HG03066 (cell line): ENCODE results near the gene RAB3GAP1.

Source experiments
- ATAC-seq: cut with Tn5 transposase; IDR thresholded peaks from one replicate; pipeline ENCODE4 v1.9.1; 2021; ENCODE audit warnings: low read depth; ENCODE audit not compliant: unreplicated experiment

RAB3GAP1 gene

DNA sequence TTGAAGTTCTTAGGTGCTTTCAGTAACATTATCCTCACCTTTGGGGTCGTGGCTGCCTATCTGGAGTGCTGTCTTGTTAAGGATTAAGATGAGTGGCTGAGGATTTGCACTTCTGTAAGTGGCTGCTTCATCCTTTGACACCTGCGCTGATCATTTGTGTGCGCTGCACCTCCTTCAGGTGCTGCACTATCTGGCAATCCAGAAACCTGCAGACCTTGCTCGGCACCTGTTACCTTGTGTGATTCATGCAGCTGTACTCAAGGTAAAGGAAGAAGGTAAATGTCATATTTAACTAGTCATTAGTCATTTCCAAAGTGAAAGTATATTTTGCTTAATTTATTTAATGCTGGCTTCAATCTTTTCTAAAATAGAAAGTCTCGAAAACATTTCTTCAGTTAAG is 110.3 kb downstream of the RAB3GAP1 start:
- no peak for ATAC-seq

DNA sequence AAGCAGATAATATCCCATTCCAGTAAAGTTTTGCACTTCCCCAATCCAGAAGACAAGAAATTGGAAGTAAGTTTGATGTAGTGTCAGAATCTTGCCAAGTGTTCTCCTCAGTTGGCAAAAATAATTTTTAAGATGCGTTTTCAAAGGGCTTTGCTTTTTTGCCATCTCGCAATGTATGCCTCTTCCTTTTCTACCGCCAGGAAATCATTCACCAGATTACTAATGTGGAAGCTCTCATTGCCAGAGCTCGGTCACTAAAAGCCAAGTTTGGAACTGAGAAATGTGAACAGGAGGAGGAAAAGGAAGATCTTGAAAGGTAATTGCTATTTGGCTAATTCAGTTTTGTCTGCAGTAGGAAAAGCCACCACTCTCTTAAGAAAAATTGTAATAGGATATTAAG is 110.7 kb downstream of the RAB3GAP1 start:
- no peak for ATAC-seq

DNA sequence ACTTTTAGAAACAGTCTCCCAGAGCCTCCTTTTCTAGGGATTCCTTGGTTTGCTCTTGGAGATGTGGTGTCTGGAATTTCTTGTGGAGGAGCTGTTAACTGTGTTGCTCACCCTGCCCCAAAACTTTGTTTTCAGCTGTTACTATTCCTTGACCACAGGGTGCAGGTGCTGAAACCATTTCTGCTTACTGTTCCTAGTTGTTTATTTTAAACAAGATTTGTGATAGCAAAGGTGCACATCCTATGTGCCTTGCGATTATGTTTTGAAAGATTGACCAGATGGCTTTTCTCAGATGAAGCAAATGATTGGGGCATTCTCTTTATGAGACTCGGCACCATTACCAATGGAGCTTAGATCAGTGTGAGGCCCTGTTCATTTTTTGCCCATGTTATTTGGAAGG is 111.2 kb downstream of the RAB3GAP1 start:
- no peak for ATAC-seq

DNA sequence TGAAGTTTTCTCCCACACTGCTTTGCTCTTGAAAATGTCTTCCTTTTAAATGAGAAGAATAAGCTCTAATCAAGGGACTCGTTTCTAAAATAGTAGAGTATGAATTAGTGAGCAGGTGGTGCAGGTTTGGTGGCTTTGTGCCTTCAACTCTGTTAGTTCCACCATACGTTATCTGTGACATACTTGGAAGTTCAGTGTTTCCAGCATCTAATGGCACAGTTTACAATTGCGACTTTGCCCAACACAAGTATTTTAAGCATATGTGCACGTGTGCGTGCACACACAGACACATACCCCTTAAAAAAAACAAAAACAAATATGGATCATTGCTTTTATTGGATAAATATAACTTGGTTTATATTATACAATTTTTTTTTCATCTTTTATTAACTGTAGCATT is 111.8 kb downstream of the RAB3GAP1 start:
- ATAC-seq, result no peak

DNA sequence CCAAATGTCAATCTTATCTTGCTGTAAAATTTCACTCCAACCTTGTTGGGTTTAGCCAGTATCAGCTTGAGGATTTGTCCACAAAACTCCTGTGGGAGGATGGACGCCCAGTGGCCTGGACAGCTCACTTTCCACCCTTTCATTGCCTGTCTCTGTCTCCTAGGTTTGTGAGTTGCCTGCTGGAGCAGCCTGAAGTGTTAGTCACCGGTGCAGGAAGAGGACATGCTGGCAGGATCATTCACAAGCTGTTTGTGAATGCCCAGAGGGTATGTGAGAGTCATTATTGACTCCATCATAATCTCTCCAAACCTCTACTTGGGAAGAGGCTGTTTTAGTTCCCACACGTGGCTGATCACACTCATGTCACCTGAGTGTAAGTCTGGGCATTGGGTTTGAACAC is 112.3 kb downstream of the RAB3GAP1 start:
- no peak for ATAC-seq

DNA sequence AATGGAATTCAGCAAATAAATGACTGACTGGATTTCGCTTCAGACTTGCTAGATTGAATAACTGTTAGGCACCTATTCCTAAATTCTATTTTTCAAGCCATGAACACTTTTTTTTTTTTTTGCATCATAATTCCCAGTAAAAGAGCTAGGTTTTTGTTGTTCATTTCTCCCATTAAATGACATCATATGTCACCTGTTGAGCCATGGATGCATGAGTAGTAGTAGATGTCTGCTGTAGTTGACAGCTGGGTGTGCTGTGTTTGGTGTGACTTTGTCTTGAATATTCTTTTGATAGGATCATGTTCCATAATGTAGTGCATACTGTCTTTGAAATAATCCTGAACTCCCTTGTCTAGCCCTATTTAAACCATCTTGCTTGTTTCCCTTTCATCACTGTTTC is 115.2 kb downstream of the RAB3GAP1 start:
- ATAC-seq, result no peak

DNA sequence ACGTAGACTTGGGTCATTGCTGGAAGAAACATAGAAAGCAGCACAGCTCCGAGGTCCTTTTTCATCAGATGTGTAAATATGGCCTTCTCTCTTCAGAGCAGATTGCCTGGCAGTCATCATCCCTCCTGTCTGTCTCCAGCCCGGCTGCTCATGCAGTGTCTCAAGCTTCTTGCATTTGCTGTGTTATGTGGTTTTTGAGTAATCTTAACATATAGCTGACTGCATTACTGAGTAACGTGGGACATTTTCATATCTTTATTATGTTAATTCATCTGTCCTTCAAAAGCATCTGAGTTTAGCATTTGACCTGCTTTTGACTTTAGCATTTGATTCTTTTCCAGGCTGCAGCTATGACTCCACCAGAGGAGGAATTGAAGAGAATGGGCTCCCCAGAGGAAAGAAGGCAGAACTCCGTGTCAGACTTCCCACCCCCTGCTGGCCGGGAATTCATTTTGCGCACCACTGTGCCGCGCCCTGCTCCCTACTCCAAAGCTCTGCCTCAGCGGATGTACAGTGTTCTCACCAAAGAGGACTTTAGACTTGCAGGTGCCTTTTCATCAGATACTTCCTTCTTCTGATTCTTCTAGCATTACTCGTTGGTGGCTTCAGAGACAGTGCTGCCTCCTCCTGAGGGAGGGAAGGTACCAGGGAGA is 116.2 kb downstream of the RAB3GAP1 start:
- no peak for ATAC-seq

DNA sequence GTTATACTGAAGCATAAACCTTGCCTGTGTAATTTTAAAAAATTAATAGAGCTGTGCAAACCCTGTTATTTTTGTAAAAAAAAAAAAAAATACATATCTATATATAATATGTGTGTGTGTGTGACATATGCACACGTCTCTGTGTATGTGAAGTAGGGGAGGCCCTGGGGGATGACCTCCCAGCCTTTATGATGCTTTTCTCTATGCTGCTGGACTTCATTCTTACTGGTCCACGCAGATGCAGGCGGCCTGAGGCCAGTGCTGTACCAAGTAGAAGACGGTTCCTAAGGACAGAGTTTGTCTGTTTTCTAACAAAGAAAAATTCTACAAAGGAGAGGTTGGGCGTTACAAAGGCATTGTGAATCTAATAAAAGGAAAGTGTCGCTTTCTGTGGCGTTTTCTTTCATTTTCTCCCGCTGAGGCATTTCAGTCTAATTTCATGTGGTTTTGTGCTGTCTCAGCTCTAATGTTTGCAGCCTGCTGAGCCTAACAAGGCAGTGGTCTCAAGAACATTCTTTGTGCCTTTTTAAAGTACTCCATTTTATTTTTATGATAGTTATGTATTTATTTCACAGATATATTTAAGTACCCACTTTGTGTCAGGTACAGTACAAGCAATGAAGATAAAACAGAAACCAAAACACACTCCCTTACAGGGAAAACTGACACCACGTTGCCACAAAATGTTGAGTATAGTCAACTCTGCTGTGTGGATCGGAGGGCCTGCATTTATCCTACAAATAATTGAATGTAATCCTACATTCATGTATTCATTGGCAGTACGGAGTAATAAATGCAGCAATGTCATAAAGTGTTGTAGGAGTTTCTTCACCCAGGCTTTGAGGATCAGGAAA is 118.0 kb downstream of the RAB3GAP1 start:
- no peak for ATAC-seq

DNA sequence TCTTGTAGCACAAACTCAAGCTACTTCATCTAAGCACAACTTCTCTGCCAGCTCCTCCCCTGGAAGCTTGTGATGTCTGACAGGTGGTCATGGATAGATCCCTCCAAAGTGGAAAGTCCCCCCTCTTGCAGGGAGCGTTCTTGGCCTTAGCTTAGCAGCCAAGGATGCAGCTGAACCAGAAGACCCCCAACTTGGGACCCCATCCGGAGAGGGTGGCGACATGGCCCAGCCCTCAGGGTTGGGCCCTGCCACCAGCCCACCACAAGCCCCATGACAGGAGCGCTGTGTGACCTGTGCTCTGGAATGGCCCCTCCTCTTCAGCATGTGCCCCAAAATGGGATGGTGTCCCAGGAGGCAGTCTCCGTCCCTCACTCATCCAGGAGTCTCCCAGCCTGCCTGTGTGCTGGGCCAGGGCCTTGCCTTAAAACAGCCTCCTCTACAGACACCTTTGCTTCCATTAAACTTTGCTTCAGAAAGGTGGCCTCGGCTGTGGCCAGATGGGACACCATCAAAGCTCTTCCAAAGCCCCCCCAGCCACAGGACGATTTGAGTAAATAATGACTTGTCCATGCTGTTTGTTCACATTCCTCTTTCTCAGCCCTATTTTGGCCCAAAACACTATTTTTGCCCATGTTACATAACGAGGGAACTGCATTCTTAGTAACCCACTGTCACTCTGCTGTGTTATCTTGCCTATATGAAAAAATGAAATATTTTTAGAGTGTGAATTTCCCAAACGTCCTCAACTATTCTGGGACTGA is 122.1 kb downstream of the RAB3GAP1 start:
- no peak for ATAC-seq

DNA sequence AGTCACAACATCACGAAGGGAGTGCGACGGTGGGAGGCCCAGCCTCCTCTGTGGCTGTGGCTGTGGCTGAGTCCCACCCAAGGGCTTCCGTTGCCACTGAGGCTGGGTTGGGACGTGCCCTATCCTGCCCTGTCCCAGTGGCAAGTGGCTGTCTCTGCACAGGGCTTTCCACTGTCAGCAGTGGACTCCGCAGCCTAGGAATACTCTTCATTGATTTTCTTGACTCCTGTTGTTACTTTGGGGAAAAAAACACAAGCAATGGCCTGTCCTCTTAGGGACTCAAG is 122.7 kb downstream of the RAB3GAP1 start:
- ATAC-seq, result no peak

DNA sequence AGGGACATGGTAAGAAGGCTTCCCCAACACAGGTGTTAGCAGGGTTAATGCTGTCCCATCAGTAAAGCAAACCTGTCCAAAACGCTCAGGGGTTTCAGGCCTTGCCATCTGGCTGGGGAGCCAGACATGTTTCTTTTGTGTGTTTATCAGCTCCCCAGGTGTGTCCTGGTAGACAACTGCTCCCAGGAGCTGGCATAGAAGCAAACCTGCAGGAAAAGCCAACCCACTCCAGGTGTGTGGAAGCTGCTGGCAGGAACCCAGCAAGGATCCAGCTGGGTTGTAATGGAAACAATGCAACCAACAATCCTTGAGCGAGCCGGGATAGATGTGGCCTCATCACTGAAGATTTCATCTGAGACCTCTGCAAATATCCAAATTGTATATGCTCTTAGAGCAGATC is 123.1 kb downstream of the RAB3GAP1 start:
- ATAC-seq, result no peak

DNA sequence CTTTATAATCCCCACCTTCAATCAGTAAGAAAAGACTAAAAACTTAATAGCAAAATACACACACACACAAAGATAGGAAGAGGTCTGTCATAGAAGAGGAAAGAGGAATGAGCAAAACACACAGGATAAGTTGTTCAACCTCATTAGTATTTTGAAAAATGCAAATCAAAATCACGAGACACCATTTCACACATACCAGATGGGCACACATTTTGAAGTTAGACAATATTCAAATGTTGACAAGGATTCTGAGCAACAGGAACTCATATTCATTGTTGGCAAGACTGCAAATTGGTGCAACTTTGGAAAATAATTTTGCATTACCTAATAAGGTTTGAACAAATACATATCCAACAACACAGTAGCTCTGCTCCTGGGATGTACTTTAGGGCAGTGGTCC is 127.6 kb downstream of the RAB3GAP1 start:
- no peak for ATAC-seq

DNA sequence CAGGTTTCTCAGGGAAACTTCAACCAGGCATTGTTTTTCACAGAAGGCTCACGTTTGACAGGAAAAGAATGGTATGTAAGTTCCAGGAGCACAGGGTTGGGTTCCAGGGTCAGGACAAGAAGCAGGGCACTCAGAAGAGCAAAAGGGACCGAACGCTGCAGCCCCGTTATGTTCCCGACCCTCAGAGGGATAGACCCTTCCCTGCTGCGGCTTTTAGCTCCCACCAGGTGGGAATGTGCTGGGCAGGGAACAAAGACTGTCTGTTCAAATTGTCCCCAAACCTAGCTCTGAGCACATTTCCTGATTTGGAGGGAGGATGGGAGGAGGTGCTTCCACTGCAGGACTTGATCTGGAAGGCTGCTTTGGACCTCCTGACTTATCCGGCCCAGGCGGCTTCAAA is 130.1 kb downstream of the RAB3GAP1 start:
- ATAC-seq, result no peak

DNA sequence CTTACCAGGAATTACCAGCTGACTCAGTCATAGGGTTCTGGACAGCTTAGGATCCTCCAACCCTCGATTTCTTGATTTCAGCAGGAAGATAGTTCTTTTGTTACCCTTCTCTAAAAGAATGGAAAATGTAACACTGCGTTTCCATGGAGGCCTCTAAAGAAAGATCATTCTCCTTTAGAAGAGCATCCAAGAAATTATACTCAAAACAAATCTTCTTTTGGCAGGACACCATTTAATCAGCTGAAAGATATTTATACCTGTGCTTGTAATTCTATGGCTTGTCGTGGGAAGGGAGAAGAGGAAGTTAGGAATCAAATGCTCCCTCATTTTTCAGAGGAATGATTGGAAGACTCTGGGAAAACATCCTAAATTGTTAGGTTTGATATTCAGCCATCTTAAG is 130.5 kb downstream of the RAB3GAP1 start:
- ATAC-seq, result no peak

DNA sequence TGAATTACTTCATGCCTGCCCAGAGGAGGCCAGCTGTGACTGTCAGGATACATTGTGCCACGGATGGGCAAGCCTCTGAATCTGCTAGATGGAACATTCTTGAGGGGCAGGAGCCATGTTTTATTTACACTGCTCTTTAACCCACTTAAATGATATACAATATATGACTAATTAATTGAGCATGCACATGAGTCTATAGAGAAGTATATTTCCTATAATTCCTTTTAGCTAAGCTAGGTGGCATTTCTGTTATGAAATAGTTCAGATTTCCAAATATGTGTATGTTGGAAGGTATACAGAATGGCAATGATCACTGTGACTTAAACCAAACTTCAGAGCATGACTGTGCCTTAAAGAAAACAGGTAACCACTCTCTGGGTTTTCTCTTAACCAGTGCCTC is 131.7 kb downstream of the RAB3GAP1 start:
- no peak for ATAC-seq

DNA sequence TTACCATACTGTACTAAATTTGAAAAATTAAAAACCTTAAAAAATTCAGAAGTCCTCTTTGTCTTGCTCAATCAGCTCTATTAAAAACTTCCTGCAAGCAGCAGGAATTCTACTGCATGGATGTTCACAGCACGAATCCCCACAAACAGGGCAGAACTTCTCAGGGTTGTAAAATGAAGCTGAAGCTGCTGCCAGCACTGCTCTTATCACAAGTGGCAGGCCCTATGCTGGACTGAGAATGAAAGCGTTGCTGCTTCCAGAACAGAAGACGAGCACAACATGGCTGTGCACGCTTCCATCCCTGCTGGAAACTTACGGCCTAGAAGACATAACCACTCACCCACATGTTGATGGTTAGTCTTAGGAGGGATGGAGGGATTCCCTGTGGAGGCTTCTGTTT is 134.0 kb downstream of the RAB3GAP1 start:
- ATAC-seq, result no peak

DNA sequence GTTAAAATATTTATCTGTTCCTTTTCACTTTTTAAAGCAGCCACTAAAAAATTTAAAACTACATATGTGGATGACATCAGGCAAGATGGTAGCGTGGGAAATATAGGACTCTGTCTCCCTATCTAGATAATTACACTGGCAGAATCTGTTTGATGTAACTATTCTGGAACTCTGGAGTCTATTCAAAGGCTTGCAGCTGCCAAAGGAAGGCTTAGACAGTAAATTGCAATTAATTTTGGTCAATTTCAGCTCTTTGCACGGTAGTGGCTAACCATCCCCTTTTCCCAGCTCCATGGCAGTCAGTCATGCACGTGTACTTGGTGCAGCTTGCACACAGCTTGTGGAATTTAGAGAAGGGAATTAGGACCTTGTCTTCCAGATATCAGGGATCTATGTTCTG is 135.2 kb downstream of the RAB3GAP1 start:
- ATAC-seq, result no peak

DNA sequence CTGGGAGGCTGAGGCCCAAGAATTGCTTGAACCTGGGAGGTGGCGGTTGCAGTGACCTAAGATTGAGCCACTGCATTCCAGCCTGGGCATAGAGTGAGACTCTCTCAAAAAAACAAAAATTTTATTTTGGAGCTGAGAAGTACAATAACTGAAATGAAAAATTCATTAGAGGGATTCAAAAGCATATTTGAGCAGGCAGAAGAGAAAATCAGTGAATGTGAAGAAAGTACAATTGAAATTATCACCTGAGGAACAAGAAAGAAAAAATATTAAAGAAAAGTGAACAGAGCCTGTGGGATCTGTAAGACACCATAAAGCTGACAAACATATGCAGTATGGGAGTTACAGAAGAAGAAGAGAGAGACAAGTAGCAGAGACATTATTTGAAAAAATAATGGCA is 137.1 kb downstream of the RAB3GAP1 start:
- ATAC-seq, result no peak

DNA sequence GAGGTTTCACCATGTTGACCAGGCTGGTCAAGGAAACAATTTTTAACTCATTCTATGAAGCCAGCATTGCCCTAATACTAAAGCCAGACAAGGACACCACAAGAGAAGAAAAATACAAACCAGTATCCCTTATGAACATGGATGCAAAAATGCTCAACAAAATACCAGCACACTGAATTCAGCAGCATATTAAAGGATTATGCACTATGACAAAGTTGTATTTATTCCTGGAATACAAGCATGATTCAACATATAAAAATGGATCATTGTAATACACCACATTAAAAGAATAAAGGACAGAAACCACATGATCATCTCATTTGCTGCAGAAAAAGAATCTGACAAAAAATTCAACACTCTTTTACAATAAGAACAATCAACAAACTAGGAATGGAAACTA is 138.7 kb downstream of the RAB3GAP1 start:
- no peak for ATAC-seq

DNA sequence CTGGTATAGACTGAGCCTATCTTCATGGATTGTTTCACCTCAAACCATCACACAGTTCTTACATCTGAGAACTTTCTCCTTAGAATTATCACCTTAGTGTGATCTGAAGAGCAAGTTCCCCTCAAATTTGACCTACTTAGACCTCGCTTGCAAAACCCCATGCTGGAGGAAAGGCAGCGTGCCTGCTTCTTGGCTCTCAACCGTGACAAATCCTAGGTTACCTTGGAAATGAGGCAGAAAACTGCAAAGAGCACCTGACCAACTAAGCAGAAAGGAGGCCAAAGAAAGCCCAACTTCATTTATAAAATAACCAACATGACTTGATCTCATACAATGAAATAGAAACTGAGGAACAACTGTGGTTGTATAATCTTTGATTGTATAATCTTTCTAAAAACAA is 146.4 kb downstream of the RAB3GAP1 start:
- no peak for ATAC-seq

DNA sequence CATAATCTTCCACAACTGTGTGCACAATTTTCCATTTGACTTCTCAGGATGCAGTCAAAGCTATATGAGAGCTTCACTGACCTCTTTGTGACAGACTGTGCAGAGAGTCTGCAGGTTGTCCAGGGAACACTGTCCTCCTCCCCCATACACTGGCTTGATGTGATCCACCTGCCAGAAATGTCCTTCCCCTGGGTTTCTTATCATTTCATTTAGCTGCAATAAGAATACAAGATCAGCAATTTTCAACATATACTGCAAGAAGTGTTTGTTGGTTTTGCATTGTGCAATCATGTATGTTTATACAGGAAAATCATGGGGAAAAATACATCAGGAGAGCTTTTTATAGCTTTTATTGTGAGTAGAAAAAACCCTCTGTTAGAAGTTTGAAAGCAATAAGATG is 150.7 kb downstream of the RAB3GAP1 start:
- no peak for ATAC-seq

DNA sequence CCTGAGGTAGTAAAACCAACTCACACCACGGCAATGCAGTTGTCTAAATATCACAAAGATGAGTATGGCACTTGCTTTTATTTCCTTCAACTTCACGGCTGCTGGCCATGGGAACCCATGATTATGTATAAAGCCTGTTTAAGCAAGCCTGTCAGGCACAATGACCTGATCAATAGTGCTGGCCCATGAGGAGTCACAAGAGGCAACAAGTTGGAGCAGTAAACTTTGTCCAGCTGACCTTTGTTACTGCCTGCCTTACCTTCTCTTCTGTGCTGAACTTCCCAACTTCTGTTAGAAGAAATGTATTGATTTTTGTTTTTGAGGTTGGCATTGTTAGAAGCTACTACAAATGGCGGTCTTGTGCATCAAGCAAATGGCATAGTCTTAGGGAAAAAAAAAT is 151.9 kb downstream of the RAB3GAP1 start:
- ATAC-seq, result no peak
